Mononuclear cell (primary cell): ENCODE measurements around the gene PTPRA. TPM values are rescaled to one million over a fixed set of nuclear protein-coding genes. Genes with fewer than 3 reads are reported as not detected.
"Not testable (repeated sequence)": the region's sequence is repeated elsewhere in the genome, so short reads cannot be mapped to it uniquely, and the experiment has no call there.

Experiments used
- H3K27me3 ChIP-seq: 2 replicates; pipeline ENCODE4 v1.6.0; 2011; ENCODE audit warnings: low read length, control low read depth; ENCODE audit not compliant: insufficient read depth
- H3K4me1 ChIP-seq: 2 replicates; pipeline ENCODE4 v1.5.1; 2011; ENCODE audit warnings: mild to moderate bottlenecking, low read length, control low read depth; ENCODE audit not compliant: insufficient read depth
- H3K4me3 ChIP-seq: 2 replicates; pipeline ENCODE4 v1.5.1; 2011; ENCODE audit warnings: mild to moderate bottlenecking, low read length, moderate library complexity
- H3K9me3 ChIP-seq: 2 replicates; pipeline ENCODE4 v1.5.1; 2011; ENCODE audit warnings: low read depth, mild to moderate bottlenecking, control low read depth, low read length
- total RNA-seq: library from RNA; depleted of rRNA; stranded (reverse); fragments of >200 nt; gene quantifications from one replicate; pipeline ENCODE4 v1.2.3, GENCODE V29; 2012

PTPRA gene
- total RNA-seq, 1 donor: 148 TPM

- Histone ChIP-seq H3K4me3 (no peak overlapping the region), H3K4me1 (peaks cover 3% of the 10 kb centered on the region), H3K9me3 (no peaks in the 10 kb centered on the region), H3K27me3 (no peaks in the 10 kb centered on the region)
These were observed 166.8 kb downstream of the PTPRA start for GRCh38 chr20:3040086-3040485.

- Histone ChIP-seq H3K27me3 (no peaks in the 10 kb centered on the region), H3K9me3 (no peaks in the 10 kb centered on the region), H3K4me3 (no peak overlapping the region), H3K4me1 (peaks cover 17% of the 10 kb centered on the region)
These were observed 168.7 kb downstream of the PTPRA start for GRCh38 chr20:3041854-3042409.

GRCh38 chr20:3042625-3043024 is 169.3 kb downstream of the PTPRA start:
- H3K9me3 ChIP-seq: no peaks in the 10 kb centered on the region
- peaks cover 22% of the 10 kb centered on the region for H3K4me1 ChIP-seq
- no peak overlapping the region for H3K4me3 ChIP-seq
- no peaks in the 10 kb centered on the region for H3K27me3 ChIP-seq

DNA sequence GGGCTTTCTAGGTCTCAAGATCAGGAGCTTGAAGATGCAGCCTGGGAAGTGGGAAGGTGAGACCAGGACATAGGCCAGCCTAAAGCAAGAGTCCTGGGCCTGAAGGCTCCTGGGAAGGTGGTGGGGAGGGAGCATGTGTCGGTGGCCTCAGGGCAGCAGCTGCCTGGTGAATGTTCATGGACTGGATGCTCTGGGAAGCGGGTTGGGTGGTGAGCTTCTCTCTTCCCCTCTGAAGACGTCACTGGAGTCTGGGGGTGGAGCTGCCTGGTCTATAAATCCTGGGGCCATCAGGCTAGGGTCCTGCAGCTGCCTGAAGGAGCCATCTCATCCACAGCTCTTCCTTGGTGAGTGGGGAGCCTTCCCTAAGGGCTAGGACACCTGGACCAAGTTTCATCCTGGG is 170.0 kb downstream of the PTPRA start, which contains the start of gene GNRH2:
GNRH2 (plus strand) TSS at position 301 of the 400 bp plus-strand sequence. CDS start 793 bp downstream, outside the sequence.
- Histone ChIP-seq H3K27me3 (no peaks in the 10 kb centered on the region), H3K4me1 (peaks cover 22% of the 10 kb centered on the region), H3K4me3 (no peak within 1 kb of the TSS), H3K9me3 (no peaks in the 10 kb centered on the region)

DNA sequence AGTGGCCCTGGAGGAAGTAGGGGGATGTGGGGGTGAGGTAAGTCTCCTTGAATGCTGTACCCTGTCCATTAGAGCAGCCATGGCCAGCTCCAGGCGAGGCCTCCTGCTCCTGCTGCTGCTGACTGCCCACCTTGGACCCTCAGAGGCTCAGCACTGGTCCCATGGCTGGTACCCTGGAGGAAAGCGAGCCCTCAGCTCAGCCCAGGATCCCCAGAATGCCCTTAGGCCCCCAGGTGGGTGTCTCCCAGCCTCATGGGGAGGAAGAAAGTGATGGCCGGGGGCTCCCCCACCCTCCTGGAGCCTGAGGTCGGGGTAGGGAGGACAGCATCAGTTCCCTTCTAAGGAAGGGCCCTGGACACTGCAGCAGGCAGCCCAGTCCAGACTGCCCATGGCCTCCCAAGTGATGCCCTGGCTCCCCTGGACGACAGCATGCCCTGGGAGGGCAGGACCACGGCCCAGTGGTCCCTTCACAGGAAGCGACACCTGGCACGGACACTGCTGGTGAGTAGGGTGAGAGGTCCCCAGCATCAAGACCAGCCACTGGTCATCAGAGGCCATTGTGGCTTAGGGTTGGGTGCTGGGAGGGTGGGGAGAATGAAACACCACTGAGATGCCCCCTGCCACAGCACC is 171.2 kb downstream of the PTPRA start:
- Histone ChIP-seq H3K4me1 (peaks cover 22% of the 10 kb centered on the region), H3K27me3 (no peaks in the 10 kb centered on the region)

GRCh38 chr20:3045042-3045815 is 171.9 kb downstream of the PTPRA start:
- Histone ChIP-seq H3K27me3 (no peaks in the 10 kb centered on the region), H3K4me3 (peak overlapping the region; percentile 74), H3K9me3 (no peaks in the 10 kb centered on the region)

More for the DNA sequence above, 171.2 kb downstream of the PTPRA start:
- Histone ChIP-seq H3K9me3 (no peaks in the 10 kb centered on the region), H3K4me3 (no peak overlapping the region)

GRCh38 chr20:3045816-3046676 is 172.8 kb downstream of the PTPRA start, which contains the start of gene MRPS26:
TSS of gene MRPS26 (plus strand) at chr20:3046052. CDS start at chr20:3046069, 17 bp downstream.
- Histone ChIP-seq H3K9me3 (no peaks in the 10 kb centered on the region), H3K4me1 (peaks cover 22% of the 10 kb centered on the region), H3K27me3 (no peaks in the 10 kb centered on the region), H3K4me3 (peak within 1 kb of the TSS; percentile 74)

More at GRCh38 chr20:3045042-3045815, 171.9 kb downstream of the PTPRA start:
- peaks cover 22% of the 10 kb centered on the region for H3K4me1 ChIP-seq

DNA sequence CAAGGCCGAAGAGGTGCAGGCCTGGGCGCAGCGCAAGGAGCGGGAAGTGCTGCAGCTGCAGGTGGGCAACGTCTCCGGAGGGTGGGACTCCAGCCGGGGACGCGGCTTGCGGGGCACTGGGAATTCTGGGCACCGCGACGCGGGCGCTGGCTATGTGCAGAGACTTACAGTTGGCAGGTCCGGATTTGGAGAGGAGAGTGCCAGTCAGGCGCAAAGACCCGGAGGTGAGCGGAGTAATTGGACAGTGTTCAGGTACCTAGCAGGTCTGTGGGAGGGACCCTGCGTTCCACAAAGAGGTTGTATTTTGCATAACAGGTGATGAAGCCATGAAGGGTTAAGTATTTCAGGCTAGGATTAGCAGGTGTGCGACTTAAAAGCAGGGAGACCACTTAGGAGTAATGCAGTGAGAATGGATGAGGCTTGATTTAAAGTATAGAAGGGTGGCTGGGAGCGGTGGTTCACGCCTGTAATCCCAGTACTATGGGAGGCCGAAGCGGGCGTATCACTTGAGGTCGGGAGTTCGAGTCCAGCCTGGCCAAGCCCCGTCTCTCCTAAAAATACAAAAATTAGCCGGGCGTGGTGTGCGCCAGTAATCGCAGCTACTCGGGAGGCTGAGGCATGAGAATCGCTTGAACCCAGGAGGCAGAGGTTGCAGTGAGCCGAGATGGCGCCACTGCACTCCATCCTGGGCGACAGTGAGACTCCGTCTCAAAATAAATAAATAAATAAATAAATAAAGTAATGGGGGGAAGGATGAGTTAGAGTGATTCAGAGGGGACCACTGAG is 173.6 kb downstream of the PTPRA start:
- H3K4me1 ChIP-seq: peaks cover 22% of the 10 kb centered on the region
- no peaks in the 10 kb centered on the region for H3K9me3 ChIP-seq
- H3K4me3 ChIP-seq: peak overlapping the region; percentile 74
- no peaks in the 10 kb centered on the region for H3K27me3 ChIP-seq

DNA sequence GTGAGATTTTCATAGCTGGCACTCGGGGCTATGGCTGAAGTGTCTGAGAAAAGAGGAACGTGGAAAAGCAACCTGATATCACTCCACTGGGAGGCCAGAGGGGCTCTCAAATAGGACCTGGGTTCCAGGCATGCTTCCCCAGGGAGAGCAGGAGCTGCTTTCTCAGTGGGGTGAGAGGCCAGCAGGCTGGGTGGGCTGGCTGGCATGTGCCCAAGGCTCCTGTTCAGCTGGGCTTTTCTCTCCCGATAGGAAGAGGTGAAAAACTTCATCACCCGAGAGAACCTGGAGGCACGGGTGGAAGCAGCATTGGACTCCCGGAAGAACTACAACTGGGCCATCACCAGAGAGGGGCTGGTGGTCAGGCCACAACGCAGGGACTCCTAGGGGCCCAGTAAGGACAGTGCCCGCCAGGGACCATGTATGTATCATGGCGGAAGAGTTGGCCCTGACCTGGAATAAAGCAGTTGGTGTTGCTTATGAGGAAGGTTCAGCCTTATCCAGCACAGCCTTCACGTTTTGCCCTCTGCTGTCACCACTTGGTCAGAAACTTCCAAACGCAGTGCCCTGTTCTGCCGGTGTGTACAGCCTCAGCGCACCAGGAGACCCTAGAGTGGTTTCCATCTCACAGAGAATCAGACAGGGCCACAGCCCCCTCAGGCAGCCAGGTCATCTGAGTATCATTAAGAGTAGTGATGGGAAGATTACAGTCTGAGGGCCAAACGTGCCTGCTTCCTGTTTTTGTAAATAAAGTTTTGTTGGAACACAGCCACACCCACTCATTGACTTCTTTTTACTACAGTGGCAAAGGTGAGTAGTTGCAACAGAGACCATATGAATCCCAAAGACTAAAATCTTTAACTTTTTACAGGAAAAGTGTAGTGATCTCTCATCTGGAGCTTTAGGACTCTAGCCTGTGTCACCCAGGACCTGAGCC is 174.5 kb downstream of the PTPRA start:
- no peaks in the 10 kb centered on the region for H3K9me3 ChIP-seq
- H3K4me1 ChIP-seq: peaks cover 22% of the 10 kb centered on the region
- H3K27me3 ChIP-seq: no peaks in the 10 kb centered on the region
- no peak overlapping the region for H3K4me3 ChIP-seq

- Histone ChIP-seq H3K4me1 (peaks cover 10% of the 10 kb centered on the region), H3K9me3 (no peaks in the 10 kb centered on the region), H3K4me3 (no peak overlapping the region), H3K27me3 (no peaks in the 10 kb centered on the region)
These were observed 178.2 kb downstream of the PTPRA start for GRCh38 chr20:3051385-3052019.

DNA sequence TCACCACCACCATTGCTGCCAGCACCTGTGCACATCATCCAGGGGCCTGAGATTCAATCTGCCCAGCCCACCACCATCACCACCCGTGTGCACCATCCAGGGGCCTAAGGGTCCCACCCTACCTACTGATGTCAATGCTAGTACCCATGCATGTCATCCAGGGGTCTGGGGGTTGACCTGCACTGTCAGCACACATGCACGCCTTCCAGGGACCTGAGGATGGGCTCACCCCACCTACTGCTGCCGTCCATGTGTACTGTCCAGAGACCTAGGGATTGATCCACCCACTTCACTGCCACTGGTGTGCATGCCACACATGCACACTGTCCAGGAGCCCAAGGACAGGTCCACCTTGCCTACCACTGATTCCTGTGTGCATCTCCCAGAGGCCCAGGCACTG is 186.2 kb downstream of the PTPRA start:
- Histone ChIP-seq H3K9me3 (no peaks in the 10 kb centered on the region), H3K4me3 (no peak overlapping the region), H3K4me1 (no peaks in the 10 kb centered on the region), H3K27me3 (no peaks in the 10 kb centered on the region)

GRCh38 chr20:3064119-3064518 is 190.8 kb downstream of the PTPRA start:
- not testable (repeated sequence) for H3K4me1 ChIP-seq, H3K4me3 ChIP-seq, H3K9me3 ChIP-seq, H3K27me3 ChIP-seq
